Measurements from ENCODE around the gene STAT6.

Gene STAT6

GRCh38 chr12:57151741-57152630, 40.8 kb upstream of the STAT6 start:
- no peak for DNase-seq (ENCODE audit: low spot score)

GRCh38 chr12:57150400-57151000, 39.3 kb upstream of the STAT6 start:
- no peak for DNase-seq (ENCODE audit: low spot score)
- no peak for TF ChIP-seq CTCF (IDR thresholded peaks at IDR 0.05; ENCODE audit: extremely low read depth, missing control alignments)

More at GRCh38 chr12:57151741-57152630, 40.8 kb upstream of the STAT6 start:
- TF ChIP-seq CTCF (IDR thresholded peaks at IDR 0.05; ENCODE audit: extremely low read depth, missing control alignments), result no peak

- DNase-seq (ENCODE audit: low spot score), result no peak
- no peak for TF ChIP-seq CTCF (IDR thresholded peaks at IDR 0.05; ENCODE audit: extremely low read depth, missing control alignments)
These were observed 38.2 kb upstream of the STAT6 start for GRCh38 chr12:57149245-57149900.

GRCh38 chr12:57148469-57149244, 37.5 kb upstream of the STAT6 start:
- DNase-seq (ENCODE audit: low spot score), result no peak
- TF ChIP-seq CTCF (IDR thresholded peaks at IDR 0.05; ENCODE audit: extremely low read depth, missing control alignments), result no peak

GRCh38 chr12:57146961-57147944, 36.1 kb upstream of the STAT6 start, which contains the start of gene LRP1-AS:
LRP1-AS (minus strand) TSS chr12:57147619.
- no peak for TF ChIP-seq CTCF (IDR thresholded peaks at IDR 0.05; ENCODE audit: extremely low read depth, missing control alignments)
- no peak for DNase-seq (ENCODE audit: low spot score)

- TF ChIP-seq CTCF (IDR thresholded peaks at IDR 0.05; ENCODE audit: extremely low read depth, missing control alignments), result no peak
- no peak for DNase-seq (ENCODE audit: low spot score)
These were observed 34.9 kb upstream of the STAT6 start for GRCh38 chr12:57146092-57146491.
